GM19397 (cell line): ENCODE results near the gene KLHL5.
A peak's percentile ranks its signal among the peaks of the same experiment; 100 is the strongest.
"Not testable (repeated sequence)": the region's sequence is repeated elsewhere in the genome, so short reads cannot be mapped to it uniquely, and the experiment has no call there.

Experiments
- ATAC-seq: cut with Tn5 transposase; IDR thresholded peaks from one replicate; pipeline ENCODE4 v1.9.1; 2021; ENCODE audit warnings: mild to moderate bottlenecking, moderate library complexity; ENCODE audit not compliant: unreplicated experiment

Gene KLHL5

DNA sequence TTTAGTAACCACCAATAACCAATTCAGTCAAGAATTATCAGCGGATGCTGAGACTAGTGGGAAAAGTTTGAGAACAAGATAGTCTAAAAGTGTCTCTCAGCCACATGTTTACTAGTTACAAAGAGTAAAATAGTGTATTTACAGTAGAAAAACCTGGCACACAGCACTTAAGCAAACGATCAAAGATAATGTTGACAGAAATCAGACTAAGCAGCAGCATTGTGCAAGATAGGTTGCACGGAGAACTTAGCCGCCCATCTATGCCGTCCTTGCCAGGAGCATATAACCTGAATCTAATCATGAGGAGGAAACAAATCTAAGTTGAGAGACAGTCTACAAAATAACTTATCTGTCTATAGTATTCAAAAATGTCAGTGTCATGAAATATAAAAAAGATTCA lies 35.3 kb downstream of the KLHL5 start:
- ATAC-seq: no peak

DNA sequence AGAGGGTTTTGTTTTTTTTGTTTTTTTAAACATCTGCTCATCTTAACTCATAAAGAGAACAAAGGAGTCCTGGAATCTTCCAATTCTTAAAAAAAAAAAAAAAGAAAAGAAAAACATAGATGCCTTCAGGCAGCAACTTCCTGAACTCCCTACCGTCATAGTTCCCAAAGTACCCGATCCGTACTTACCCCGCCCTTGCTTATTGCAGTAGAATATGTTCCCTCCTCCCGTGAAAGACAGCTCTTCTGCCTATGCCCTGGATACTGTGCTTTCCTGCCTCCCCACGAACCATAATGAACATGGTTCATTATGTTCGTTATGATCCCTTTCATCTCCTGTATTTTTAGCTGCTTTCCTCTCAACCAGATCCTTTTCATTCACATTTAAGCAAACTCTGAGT lies 40.3 kb downstream of the KLHL5 start:
- no peak for ATAC-seq

DNA sequence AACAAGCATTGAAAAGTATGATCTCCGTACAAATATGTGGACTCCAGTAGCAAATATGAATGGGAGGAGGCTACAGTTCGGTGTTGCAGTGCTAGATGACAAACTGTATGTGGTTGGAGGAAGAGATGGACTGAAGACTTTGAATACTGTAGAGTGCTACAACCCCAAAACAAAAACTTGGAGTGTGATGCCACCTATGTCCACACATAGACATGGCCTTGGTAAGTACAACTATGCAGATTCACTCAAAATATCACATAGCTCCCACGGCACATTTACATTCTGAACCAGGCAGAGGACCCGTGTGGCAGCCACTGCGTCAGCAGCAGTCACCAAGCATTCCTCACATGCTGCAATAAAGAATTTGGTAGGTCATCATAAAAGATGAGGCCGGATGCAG lies 41.3 kb downstream of the KLHL5 start:
- ATAC-seq: no peak

DNA sequence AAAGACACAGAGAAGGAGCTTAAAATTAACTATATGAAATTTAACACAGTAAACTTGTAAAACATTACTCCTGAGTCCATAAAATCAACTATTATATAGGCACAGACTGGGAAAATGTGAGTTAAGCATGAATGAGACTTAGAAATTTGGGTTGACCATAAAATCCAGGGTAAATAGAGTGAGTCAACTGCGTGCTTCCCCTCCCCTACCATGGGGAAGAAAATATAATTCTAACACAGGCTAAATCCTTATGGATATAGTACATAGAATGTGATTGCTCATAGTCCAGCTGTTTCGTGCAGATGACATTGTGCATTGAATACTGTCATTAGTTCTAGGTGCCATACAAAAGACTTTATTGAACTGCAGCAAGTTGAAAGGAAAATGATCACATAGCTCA lies 42.2 kb downstream of the KLHL5 start:
- ATAC-seq: no peak

DNA sequence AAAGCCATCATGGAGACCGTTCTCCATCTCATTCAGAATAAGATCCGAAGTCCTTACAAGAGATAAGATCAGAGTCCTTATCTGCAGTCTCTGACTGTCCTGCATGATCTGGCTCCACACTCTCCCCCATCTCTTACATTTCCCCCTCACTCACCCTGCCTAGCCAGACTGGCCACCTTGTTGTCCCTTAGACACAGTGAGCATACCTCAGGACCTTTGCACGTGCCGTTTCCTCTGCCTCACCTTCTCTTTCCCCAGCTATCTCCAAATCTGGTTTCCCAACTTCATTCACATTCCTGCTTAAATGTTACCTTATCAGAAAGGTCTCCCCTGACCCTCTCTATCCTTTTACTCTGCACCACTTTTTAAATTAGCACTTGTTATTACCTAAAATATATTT lies 44.0 kb downstream of the KLHL5 start:
- no peak for ATAC-seq

DNA sequence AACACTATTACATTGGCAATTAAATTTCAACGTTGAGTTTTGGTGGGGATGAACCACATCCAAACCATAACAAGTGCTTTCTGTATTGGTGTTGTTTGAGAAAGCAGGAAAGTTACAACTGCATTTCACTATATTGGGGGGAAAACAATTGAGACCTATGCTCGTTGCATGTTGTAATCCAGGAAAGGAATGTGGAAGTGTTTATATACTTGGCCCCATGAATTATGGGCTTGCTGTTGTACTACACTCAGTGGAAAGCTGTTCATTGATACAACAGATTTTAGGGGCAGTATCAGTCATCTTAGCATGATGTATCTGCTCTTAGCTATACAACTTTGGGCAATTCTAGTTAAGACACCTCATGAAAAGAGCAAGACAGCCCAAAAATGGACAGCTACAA lies 52.4 kb downstream of the KLHL5 start:
- no peak for ATAC-seq

DNA sequence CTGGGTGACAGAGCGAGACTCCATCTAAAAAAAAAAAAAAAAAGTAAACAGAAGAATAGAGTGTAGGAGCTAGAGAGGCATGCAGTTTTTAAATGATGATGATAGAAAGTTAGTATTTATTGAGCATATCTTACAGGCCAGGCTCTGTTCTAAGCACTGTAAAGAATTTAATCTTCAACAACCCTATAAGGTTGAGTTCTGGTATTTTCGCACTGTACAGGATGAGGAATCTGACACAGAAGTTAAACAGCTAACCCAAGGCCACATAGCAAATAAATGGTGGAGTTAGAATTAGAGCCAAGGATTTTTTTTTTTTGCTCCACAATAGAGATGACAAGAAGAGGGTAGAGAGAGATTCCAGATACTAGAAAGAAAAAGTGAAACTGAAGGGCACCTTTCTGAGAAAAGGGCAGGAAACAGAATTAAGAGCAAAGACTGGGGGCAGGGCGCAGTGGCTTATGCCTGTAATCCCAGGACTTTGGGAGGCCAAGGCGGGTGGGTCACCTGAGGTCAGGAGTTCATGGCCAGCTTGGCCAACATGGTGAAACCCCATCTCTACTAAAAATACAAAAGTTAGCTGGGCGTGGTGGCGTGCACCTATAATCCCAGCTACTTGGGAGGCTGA lies 56.1 kb downstream of the KLHL5 start:
- no peak for ATAC-seq

DNA sequence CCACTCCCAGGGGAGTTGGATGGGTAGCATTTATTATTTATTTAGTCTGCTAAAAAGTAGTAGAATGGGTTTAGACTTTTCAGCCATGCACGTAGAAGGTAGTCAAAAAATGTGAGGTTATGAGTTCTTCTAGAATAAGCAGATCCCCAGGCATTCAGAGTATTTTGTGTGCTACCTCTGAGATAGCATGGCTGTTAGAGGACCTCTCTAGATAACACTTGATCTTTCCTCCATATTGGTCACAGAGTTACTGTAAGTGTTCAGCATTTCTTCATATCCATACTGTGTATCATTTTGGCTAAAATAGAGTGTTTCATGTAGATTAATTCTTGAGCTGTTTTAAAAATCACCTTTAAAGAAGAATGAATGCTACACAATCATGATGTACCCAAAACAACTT lies 58.4 kb downstream of the KLHL5 start:
- no peak for ATAC-seq

DNA sequence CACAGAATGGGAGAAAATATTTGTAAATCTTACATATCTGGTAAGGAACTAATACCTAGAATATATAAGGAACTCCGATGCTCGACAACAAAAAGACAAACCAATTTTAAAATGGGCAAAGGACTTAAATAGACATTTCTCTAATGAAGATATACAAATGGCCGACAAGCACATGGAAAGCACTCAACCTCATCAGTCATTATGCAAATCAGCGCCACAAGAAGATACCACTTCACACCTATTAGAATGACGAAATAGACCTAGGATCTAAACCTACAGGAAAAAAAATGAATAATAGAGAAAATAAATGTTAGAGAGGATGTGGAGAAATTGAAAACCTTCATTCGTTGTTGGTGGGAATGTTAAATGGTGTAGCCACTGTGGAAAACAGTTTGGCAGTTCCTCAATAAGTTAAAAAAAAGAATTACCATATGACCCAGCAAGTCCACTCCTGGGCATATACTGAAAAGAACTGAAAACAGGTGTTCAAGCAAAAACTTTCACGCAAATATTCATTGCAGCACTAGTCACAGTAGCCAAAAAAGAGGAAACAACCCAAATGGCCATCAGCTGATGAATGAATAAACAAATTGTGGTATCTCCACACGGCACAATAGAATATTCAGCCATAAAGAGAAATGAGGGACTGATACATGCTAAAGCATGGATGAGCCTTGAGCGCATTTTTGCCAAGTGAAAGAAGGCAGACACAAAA lies 63.0 kb downstream of the KLHL5 start:
- ATAC-seq: peak; percentile 87

DNA sequence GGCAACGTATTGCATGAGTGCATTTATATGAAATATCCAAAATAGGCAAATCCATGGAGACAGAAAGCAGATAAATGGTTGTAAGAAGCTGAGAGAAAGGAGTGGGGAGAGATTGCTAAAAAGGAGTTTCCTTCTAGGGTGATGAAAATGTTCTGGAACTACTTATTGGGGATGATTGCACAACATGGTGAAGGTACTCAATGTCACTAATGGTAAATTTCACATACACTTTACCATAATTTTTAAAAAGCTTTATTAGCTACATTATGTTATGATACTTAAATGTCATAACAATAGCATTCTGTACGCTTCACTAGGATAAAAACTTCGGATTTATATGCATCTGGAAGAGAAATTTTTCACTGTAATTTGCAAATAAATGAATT lies 63.6 kb downstream of the KLHL5 start:
- ATAC-seq: no peak

DNA sequence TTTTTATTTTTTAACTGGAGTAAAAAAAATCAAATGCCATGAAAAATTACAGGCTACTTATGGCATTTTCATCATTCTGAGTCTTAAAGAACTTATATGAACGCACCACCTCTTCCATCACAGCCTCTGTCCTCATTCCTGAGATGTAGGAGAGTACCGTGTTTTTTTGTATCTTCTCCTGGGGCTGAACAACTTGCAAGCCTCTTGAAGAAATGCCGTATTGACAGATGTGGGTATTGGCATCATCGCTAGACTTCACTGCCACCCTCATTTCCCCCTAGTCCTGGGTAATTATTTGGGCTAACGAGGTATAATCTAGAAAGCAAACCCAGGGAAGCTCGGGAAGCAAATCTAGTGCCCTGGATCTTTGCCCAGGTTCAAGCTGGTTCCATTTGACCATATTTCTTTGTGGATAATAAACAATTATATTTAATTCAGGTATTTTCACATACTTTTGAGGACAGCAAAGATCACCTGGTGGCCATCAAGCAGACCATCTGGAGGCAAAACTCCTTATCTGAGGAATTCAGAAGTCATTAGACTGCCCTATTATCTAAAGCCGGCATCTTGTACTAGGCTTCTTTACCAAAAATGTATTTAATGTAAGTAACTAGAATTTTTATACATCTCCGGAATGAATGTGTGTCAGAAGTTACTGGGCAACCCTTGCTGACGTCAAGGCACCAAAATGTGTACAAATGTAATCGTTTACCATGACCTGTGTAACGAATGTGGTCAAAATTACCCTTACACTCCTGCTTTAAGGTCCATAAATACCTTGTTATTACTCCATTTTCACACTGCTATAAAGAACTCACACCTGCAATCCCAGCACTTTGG lies 64.4 kb downstream of the KLHL5 start:
- ATAC-seq: no peak

DNA sequence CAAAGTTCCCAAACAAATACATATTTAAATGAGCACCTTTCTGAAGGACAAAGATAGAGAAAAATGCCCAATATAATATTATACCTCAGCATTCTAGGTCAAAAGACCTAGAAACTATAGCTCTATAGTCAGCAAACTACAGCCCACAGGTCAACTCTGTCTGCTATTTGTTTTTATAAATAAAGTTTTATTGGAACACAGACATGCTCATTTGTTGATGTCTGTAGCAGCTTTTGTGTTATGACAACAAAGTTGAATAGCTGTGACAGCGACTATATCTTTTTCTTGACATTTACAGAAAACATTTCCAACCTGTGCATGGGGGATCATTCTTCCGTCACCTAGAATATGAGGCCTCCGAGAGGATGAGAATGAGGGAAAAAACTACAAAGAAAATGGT lies 71.6 kb downstream of the KLHL5 start:
- ATAC-seq: no peak

DNA sequence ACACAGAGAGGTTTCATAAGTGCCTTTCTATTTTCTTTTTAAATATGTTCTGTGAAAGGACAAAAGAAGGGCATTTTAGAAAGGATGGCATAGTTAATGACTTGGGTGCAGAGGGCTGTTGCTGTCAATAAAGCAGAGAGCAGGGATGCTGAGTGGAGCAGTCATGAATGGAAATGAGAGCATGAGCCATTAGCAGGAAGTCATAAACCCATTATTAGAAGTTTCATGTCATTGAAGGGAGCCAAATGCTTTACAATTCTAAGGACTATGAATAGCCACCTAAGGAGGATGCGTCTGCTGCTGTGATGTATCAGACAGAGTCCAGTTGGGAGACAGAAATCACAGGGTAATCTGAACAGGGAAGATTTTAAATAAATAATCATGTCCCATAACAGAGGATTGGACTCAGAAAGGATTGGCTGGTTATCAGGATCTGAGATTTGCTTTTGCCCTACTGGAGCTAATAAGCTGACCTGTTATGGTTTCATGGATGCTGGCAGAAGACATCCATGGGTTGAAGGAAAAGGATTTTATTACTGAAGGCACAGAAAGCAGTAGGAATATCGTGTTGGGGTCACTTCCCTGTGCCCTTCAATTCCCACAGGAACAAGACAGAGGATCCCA lies 72.8 kb downstream of the KLHL5 start:
- ATAC-seq: peak; percentile 17

DNA sequence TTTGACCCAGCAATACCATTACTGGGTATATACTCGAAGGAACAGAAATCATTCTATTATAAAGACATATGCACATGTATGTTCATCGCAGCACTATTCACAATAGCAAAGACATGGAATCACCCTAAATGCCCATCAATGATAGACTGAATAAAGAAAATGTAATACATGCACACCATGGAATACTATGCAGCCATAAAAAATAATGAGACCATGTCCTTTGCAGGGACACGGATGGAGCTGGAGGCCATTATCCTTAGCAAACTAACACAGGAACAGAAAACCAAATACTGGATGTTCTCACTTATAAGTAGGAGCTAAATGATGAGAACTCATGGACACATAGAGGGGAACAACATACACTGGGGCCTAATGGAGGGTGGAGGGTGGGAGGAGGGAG lies 76.2 kb downstream of the KLHL5 start:
- not testable (repeated sequence) for ATAC-seq

DNA sequence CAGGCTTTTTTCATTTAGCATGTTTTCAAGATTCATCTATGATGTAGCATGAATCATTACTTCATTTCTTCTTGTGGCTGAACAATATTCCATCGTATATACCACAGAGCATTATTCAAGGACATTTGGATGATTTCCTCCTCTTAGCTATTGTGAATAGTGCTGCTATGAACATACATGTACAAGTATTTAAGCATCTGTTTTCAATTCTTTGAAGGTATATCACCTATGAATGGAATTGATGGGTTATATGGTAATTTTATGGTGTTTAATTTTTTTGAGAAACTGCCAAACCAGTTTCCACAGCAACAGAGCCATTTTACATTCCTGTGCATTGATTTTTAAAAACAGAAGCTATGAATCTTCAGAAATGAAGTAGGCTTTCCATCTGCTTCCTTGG lies 84.2 kb downstream of the KLHL5 start:
- ATAC-seq: no peak

DNA sequence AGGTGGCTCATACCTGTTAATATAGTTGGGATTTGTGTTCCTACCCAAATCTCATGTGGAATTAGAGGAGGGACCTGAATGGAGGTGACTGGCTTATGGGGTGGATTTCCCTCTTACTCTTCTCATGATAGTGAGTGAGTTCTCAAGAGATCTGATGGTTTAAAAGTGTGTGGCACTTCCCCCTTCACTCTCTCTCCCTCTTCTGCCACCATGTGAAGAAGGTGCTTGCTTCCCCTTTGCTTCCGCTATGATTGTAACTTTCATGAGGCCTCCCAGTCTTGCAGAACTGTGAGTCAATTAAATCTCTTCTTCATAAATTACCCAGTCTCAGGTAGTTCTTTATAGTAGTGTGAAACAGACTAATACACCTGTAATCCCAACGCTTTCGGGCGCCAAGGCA lies 92.0 kb downstream of the KLHL5 start:
- no peak for ATAC-seq

DNA sequence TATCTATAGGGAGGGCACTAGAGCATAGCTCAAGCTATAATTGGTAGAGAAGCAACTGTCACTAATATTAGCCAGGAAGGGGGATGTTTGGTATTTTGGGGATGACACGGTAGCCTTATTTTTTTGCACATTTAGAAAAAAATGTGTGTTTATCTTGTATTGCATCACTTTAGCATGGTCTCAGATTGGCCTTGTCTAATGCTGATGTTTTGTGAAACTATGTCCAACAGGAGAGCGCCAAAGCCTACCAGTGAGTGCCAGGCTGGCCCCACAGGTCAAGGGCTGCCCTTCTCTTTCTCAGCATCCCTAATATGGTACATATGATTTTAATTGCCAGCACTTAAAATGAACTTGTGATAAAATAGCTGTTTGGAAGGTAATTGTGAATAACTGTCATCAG lies 95.5 kb downstream of the KLHL5 start:
- no peak for ATAC-seq

DNA sequence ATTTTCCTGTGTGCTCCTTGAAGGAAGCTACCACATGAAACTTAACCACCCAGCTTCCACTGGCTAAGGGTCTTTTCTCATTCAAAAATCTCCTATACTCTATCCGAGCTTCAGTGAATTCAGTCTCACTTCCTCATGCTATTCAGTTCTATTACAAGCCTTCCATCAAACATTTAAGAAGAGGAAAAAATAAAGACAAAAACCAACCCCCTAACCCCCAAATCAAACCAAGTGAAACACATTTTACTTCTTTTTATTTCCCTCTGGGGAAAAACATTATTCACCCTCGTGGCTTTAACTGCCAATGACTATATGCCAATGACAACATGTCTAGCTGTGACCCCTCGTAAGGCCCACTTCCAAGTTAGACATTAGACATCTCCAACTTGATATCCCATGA lies 104.1 kb downstream of the KLHL5 start:
- no peak for ATAC-seq

DNA sequence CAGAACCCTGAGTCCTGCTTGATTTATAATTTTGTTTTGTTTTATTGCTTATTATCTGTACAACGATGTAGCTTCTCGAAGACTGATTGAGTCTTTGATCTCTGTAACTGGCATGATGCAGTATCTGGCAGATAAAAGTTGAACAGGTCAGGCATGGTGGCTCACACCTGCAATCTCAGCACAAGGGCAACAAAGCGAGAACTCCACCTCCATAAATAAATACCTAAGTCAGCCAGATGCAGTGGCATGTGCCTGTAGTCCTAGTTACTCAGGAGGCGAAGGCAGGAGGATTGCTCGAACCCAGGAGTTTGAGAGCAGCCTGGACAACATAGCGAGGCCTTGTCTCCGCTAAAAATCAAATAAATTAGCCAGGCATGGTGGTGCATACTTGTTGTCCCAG lies 104.6 kb downstream of the KLHL5 start:
- ATAC-seq: no peak

DNA sequence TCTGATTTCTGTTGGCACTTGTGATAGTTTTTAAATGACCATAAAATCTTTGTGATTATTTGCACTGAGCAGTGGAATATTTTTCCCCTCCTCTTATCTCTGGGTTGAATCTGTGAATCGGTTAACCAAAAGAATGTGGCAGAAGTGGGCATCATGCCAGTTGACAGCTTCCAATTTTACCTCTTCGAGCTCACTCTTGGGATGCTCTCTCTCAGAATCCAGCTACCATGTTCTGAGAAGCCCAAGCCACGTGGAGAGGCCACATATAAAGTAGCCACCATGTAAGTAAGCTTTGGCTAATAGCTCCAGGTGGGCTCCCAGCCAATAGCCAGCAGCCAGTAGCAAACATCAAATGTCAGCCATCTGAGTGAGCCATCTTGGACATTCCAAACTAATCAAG lies 107.4 kb downstream of the KLHL5 start:
- ATAC-seq: no peak

DNA sequence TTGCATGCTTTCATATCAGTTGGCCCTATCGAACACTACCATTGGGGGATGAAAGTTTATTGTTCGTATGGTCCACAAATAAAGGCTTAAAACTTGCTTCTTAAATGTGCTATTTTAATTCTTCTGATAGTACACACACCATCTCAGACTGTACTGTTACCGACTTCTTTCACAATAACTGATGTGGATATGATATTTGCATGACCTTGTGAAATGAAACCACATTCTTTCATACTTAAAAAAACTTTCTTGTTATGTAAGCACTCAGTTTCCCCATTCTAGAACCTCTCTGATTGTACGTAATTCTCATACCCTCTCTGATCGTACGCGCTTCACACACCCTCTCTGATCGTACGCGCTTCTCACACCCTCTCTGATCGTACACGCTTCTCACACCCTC lies 108.3 kb downstream of the KLHL5 start:
- ATAC-seq: no peak
